Mesendoderm (in vitro differentiated cells): ENCODE results near the gene ADAMTS9.

Experiments
- DNase-seq: peaks from one replicate; pipeline ENCODE4 v3.0.0; 2013
- H2AK5ac ChIP-seq: 2 replicates; pipeline ENCODE4 v1.6.1; 2013; ENCODE audit warnings: low read length, inconsistent platforms
- H2BK120ac ChIP-seq: 2 replicates; pipeline ENCODE4 v1.6.1; 2013; ENCODE audit warnings: low read depth, mild to moderate bottlenecking, low read length, moderate library complexity, mixed read lengths
- H2BK15ac ChIP-seq: replicated peaks from 2 replicates; pipeline ENCODE4 v1.6.1; 2013; ENCODE audit warnings: low read depth, mild to moderate bottlenecking, moderate library complexity
- H2BK5ac ChIP-seq: 2 replicates; pipeline ENCODE4 v1.6.1; 2013; ENCODE audit warnings: low read length, inconsistent platforms
- H3K18ac ChIP-seq: 2 replicates; pipeline ENCODE4 v1.6.1; 2013; ENCODE audit warnings: mild to moderate bottlenecking, low read length, mixed read lengths
- H3K23ac ChIP-seq: one replicate; pipeline ENCODE4 v1.6.1; 2013; ENCODE audit warnings: low read length
- H3K27ac ChIP-seq: 2 replicates; pipeline ENCODE4 v1.5.1; 2013; ENCODE audit warnings: low read depth, mild to moderate bottlenecking, inconsistent platforms, low read length, moderate library complexity
- H3K27me3 ChIP-seq: 2 replicates; pipeline ENCODE4 v1.6.1; 2013; ENCODE audit warnings: low read length, control low read depth, mild to moderate bottlenecking, inconsistent platforms; ENCODE audit not compliant: insufficient read depth, poor library complexity
- H3K36me3 ChIP-seq: 2 replicates; pipeline ENCODE4 v1.6.1; 2013; ENCODE audit warnings: low read length, inconsistent platforms; ENCODE audit not compliant: control insufficient read depth, insufficient read depth
- H3K4ac ChIP-seq: one replicate; pipeline ENCODE4 v1.6.1; 2013; ENCODE audit warnings: low read depth, mild to moderate bottlenecking, low read length, moderate library complexity
- H3K4me1 ChIP-seq: 2 replicates; pipeline ENCODE4 v1.6.1; 2013; ENCODE audit warnings: low read depth, low read length, inconsistent platforms; ENCODE audit not compliant: control insufficient read depth
- H3K4me2 ChIP-seq: 2 replicates; pipeline ENCODE4 v1.6.1; 2013; ENCODE audit warnings: low read length
- H3K4me3 ChIP-seq: 2 replicates; pipeline ENCODE4 v1.5.1; 2013; ENCODE audit warnings: mild to moderate bottlenecking, low read length
- H3K56ac ChIP-seq: one replicate; pipeline ENCODE4 v1.6.1; 2013; ENCODE audit warnings: low read length
- H3K79me1 ChIP-seq: 2 replicates; pipeline ENCODE4 v1.6.1; 2013; ENCODE audit warnings: low read length, inconsistent platforms
- H3K79me2 ChIP-seq: 2 replicates; pipeline ENCODE4 v1.6.1; 2013; ENCODE audit warnings: mild to moderate bottlenecking, low read length; ENCODE audit not compliant: control insufficient read depth, insufficient read depth
- H3K9ac ChIP-seq: 2 replicates; pipeline ENCODE4 v1.6.1; 2013; ENCODE audit warnings: low read length, inconsistent platforms
- H4K5ac ChIP-seq: one replicate; pipeline ENCODE4 v1.6.1; 2013; ENCODE audit warnings: low read length
- H4K8ac ChIP-seq: one replicate; pipeline ENCODE4 v1.6.1; 2013; ENCODE audit warnings: low read depth, mild to moderate bottlenecking, control low read depth, low read length, moderate library complexity
- WGBS: extraction: QIAGEN DNeasy Blood & Tissue Kit; methylation state at CpG from one replicate; pipeline ENCODE4 v1.1.7; 2013; ENCODE audit warnings: low lambda C conversion rate, missing lambda C conversion rate; ENCODE audit not compliant: insufficient coverage; ENCODE audit errors: extremely low coverage; 5-methylcytosine and 5-hydroxymethylcytosine counted together

Gene ADAMTS9

GRCh38 chr3:64576211-64576775 is 111.5 kb downstream of the ADAMTS9 start:
- Histone ChIP-seq H3K9ac (no peak overlapping the region), H3K79me1 (no peaks in the 10 kb centered on the region), H3K4me1 (no peaks in the 10 kb centered on the region), H3K4me2 (no peak overlapping the region), H3K56ac (no peak overlapping the region), H4K8ac (no peak overlapping the region), H3K79me2 (no peaks in the 10 kb centered on the region), H2BK15ac (no peak overlapping the region), H4K5ac (no peak overlapping the region), H3K27me3 (no peaks in the 10 kb centered on the region), H3K4ac (no peak overlapping the region), H2BK120ac (no peak overlapping the region), H3K36me3 (no peaks in the 10 kb centered on the region), H2AK5ac (no peak overlapping the region), H2BK5ac (no peak overlapping the region), H3K4me3 (no peak overlapping the region), H3K23ac (no peak overlapping the region), H3K18ac (no peak overlapping the region), H3K27ac (no peak overlapping the region)
- no peak for DNase-seq
- WGBS: no CpG with 5 or more reads among the region's 10 CpGs

- no peak overlapping the region for H3K4me2 ChIP-seq
- no peaks in the 10 kb centered on the region for H3K79me2 ChIP-seq
- no peak overlapping the region for H2BK120ac ChIP-seq
- H3K23ac ChIP-seq: no peak overlapping the region
- H3K4me3 ChIP-seq: no peak overlapping the region
- H3K27me3 ChIP-seq: no peaks in the 10 kb centered on the region
- H2BK15ac ChIP-seq: no peak overlapping the region
- H3K56ac ChIP-seq: peak overlapping the region; percentile 46
- H4K5ac ChIP-seq: no peak overlapping the region
- H3K9ac ChIP-seq: no peak overlapping the region
- H3K18ac ChIP-seq: peak overlapping the region; percentile 94
- no peak overlapping the region for H3K27ac ChIP-seq
- no peaks in the 10 kb centered on the region for H3K4me1 ChIP-seq
- no peaks in the 10 kb centered on the region for H3K79me1 ChIP-seq
- H3K36me3 ChIP-seq: no peaks in the 10 kb centered on the region
- WGBS: no CpG with 5 or more reads among the region's 2 CpGs
- no peak overlapping the region for H2BK5ac ChIP-seq
- DNase-seq: peak; percentile 59
- no peak overlapping the region for H3K4ac ChIP-seq
- no peak overlapping the region for H2AK5ac ChIP-seq
- no peak overlapping the region for H4K8ac ChIP-seq
These were observed 112.5 kb downstream of the ADAMTS9 start for GRCh38 chr3:64575211-64575844.

DNA sequence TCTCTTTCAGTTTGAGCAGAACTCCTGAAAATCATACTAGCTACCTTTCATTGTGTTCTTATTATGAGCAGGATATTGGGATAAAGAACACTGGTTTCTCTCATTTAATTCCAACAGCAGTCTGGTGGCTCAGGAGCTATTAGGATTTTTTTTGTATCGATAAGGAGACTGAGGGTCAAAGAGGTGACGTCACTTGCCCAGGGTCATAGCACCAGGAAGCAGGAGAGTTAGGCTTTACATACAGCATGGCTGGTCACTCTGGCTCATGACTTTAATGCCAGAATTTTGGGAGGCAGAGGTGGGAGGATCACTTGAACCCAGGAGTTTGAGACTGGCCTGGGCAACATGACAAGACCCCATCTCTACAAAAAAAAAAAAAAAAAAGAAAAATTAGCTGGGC is 113.6 kb downstream of the ADAMTS9 start:
- Histone ChIP-seq H2BK5ac (no peak overlapping the region), H3K36me3 (no peaks in the 10 kb centered on the region), H4K8ac (no peak overlapping the region), H2BK120ac (no peak overlapping the region), H3K4me1 (no peaks in the 10 kb centered on the region), H3K4me3 (no peak overlapping the region), H3K56ac (no peak overlapping the region), H4K5ac (no peak overlapping the region), H2BK15ac (no peak overlapping the region), H3K4ac (no peak overlapping the region), H3K27me3 (no peaks in the 10 kb centered on the region), H3K27ac (no peak overlapping the region), H2AK5ac (no peak overlapping the region), H3K4me2 (no peak overlapping the region), H3K79me1 (no peaks in the 10 kb centered on the region), H3K9ac (no peak overlapping the region), H3K23ac (no peak overlapping the region), H3K79me2 (no peaks in the 10 kb centered on the region), H3K18ac (no peak overlapping the region)
- no CpG with 5 or more reads among the region's 2 CpGs for WGBS
- DNase-seq: no peak

- Histone ChIP-seq H3K79me2 (no peaks in the 10 kb centered on the region), H3K4ac (no peak overlapping the region), H3K4me1 (no peaks in the 10 kb centered on the region), H3K79me1 (no peaks in the 10 kb centered on the region), H2BK120ac (no peak overlapping the region), H3K18ac (no peak overlapping the region), H3K4me3 (no peak overlapping the region), H3K4me2 (no peak overlapping the region), H3K9ac (no peak overlapping the region), H3K23ac (no peak overlapping the region), H2AK5ac (no peak overlapping the region), H2BK5ac (no peak overlapping the region), H3K27me3 (no peaks in the 10 kb centered on the region), H3K56ac (no peak overlapping the region), H4K5ac (no peak overlapping the region), H3K27ac (no peak overlapping the region), H4K8ac (no peak overlapping the region), H3K36me3 (no peaks in the 10 kb centered on the region), H2BK15ac (no peak overlapping the region)
- DNase-seq: peak; percentile 53
- WGBS: no CpG with 5 or more reads among the region's 1 CpG
These were observed 115.8 kb downstream of the ADAMTS9 start for GRCh38 chr3:64571982-64572381.

GRCh38 chr3:64568895-64569517 is 118.8 kb downstream of the ADAMTS9 start:
- Histone ChIP-seq H2AK5ac (no peak overlapping the region), H2BK15ac (no peak overlapping the region), H3K56ac (no peak overlapping the region), H3K4me1 (no peaks in the 10 kb centered on the region), H2BK5ac (no peak overlapping the region), H4K5ac (no peak overlapping the region), H3K79me1 (no peaks in the 10 kb centered on the region), H3K4me2 (no peak overlapping the region), H3K79me2 (no peaks in the 10 kb centered on the region), H3K36me3 (no peaks in the 10 kb centered on the region), H3K23ac (no peak overlapping the region), H2BK120ac (no peak overlapping the region), H3K4ac (no peak overlapping the region), H3K4me3 (no peak overlapping the region), H3K9ac (no peak overlapping the region), H3K27ac (no peak overlapping the region), H4K8ac (no peak overlapping the region), H3K18ac (no peak overlapping the region), H3K27me3 (no peaks in the 10 kb centered on the region)
- DNase-seq: no peak
- no CpG with 5 or more reads among the region's 5 CpGs for WGBS
